GM21515 (cell line): Measurements from ENCODE around the gene SLC15A2.
A peak's percentile ranks its signal among the peaks of the same experiment; 100 is the strongest.

ENCODE experiments used
- ATAC-seq: cut with Tn5 transposase; IDR thresholded peaks from one replicate; pipeline ENCODE4 v1.9.1; 2021; ENCODE audit not compliant: unreplicated experiment

SLC15A2 gene

DNA sequence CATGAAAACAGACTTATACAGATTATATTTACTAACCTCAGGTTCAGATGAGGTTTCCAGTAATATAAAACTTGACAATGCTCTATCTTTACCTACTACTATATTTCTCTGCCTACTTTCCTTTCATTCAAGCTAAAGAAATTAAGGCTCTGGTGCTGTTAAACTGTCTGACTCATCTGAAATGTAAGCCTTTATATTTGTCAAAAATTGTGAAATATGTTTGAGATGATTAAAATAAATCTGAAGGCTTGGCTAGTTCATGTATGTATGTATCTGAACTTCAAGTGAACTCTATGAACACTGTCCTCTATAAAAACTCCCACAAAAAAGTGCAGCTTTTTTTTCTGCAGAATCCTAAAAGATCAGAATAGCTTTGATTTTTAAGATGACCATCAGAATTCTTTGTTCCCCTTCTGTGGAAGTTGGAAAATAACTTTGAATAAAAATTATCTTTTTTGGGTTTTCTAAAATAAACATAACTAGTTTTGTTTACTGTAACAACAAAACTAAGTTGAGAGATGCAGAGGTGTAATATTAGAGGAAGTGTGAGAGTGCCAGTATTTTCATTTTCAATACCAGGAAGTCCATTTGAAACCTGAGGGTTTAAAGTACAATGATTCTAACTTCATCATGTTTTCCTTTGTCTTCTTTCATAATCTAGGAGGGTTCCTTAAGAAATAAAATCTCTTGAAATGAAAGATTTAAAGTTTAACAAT is 85.7 kb downstream of the SLC15A2 start:
- peak; percentile 72 for ATAC-seq

GRCh38 chr3:121980450-121980796 is 86.2 kb downstream of the SLC15A2 start:
- no peak for ATAC-seq

DNA sequence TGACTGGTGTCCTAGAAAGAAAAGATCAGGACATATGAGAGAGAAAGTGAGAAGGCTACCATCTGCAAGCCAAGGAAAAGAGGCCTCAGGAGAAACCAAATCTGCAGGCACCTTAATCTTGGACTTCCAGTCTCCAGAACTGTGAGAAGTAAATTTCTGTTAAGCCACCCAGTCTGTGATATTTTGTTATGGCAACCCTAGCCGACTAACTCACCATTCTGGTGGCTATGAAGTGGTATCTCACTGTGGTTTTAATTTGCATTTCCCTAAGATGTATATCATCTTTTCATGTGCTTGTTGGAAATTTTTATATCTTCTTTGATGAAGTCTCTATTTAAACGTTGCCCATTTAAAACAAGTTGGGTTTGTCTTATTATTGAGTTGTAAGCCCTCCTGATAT is 87.3 kb downstream of the SLC15A2 start:
- ATAC-seq: no peak

DNA sequence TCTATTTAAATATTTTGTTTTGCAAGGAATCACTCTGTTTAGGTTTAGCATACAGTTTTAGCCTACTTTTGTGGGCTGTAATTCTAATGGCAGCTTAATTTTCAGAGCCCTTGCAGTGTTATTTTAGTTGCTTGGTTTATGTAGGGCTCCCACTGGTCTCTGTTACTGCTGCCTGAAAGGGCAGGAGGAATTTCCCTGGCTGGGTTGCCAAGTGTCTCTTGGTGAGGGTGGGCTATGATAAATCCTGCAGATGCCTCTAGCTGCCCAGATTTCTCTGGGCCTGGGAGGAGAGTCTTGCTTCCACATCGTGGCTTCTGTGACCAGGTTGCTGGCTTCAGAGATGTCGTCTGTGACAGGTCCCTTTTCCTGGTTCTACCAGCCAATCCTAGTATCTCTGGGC is 91.6 kb downstream of the SLC15A2 start:
- no peak for ATAC-seq

- no peak for ATAC-seq
Measured at GRCh38 chr3:121988146-121988545, 93.9 kb downstream of the SLC15A2 start.

DNA sequence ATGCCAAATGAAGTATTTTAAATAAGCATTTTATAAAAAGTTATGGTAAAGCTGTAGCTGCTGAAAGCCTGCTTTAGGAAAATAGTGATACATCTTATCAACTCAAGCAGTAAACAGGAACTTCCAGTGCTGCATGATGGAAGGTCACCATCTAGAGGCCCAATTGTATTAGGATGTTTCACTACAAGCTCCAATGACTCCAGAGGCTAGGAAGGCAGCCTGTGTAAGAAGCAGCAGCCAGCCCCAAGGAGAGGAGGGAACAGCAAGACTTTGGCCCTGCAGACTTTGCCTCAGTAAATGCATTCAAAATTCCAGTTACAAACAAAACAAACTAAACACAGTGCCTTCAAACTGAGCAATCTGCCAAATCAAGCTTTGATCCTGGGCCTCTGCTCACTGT is 95.7 kb downstream of the SLC15A2 start:
- no peak for ATAC-seq

GRCh38 chr3:121992601-121993560 is 98.7 kb downstream of the SLC15A2 start:
- peak; percentile 66 for ATAC-seq
